ENCODE results near the gene LGR4. TPM values are rescaled to one million over a fixed set of nuclear protein-coding genes. Genes with fewer than 3 reads are reported as not detected.

LGR4 gene
- total RNA-seq, 1 donor from 2014 or later = 7.5 TPM

DNA sequence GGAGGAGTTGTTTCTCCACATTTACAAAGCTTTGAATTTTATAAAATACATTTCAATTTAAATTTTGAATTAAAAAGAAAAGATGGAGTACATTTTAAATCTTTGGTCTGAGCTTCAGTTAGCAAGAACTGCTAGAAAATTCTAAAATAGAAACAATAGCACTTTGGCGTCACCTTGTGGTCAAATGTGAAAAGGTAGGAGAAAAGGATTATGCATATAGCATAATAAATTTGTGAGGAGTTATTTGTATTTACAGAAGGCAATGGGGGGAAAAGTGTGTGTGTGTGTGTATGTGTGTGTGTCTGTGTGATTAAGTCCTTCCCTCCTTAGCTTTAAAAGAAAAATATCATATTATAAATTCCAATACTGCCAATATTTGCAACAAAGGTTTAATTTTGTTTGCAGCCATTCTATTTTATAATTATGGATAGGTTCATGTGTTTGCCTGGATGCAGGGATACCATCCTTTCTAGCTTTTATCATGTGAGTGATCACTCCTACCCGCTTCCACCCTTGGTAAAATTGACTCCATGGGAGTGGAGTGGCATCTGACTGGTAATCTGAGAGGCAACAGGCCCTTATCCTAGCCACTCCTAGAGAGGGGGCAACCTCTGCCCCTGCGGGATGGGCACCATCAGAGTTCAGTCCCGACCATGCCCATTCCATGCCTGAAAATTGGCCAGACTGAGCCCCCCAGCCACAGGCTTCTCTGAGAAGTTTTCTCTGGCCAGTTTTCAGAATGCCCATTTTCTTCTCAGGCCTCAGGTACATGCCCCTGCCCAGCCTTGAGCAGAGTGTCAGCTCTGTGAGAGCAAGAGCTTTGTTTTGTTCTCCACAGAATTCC lies 13.6 kb upstream of the LGR4 start:
- no peak overlapping the region for H3K27ac ChIP-seq
- H3K36me3 ChIP-seq = peaks cover 14% of the 10 kb centered on the region
- ATAC-seq (peak; percentile 61), DNase-seq (no peak)
- H3K27me3 ChIP-seq = no peaks in the 10 kb centered on the region
- H3K4me3 ChIP-seq = no peak overlapping the region
- intact Hi-C loops (cut with DNase I) = loop anchor here (5.0 kb wide), 1 partner anchor 304 kb away; no protein-coding TSS in a partner anchor
- TF ChIP-seq CTCF (IDR thresholded peaks at IDR 0.05) = peak; percentile 91
- no peaks in the 10 kb centered on the region for H3K9me3 ChIP-seq
- H3K4me1 ChIP-seq = no peaks in the 10 kb centered on the region

- intact Hi-C loops (cut with DNase I) = no loop called here
- no peak for DNase-seq
- TF ChIP-seq CTCF (IDR thresholded peaks at IDR 0.05) = no peak
- no peaks in the 10 kb centered on the region for H3K36me3 ChIP-seq
- H3K4me1 ChIP-seq = no peaks in the 10 kb centered on the region
- H3K27ac ChIP-seq = no peak overlapping the region
- H3K9me3 ChIP-seq = no peaks in the 10 kb centered on the region
- no peak overlapping the region for H3K4me3 ChIP-seq
- H3K27me3 ChIP-seq = no peaks in the 10 kb centered on the region
- no peak for ATAC-seq
Measured at GRCh38 chr11:27482793-27483192, 10.2 kb upstream of the LGR4 start.

DNA sequence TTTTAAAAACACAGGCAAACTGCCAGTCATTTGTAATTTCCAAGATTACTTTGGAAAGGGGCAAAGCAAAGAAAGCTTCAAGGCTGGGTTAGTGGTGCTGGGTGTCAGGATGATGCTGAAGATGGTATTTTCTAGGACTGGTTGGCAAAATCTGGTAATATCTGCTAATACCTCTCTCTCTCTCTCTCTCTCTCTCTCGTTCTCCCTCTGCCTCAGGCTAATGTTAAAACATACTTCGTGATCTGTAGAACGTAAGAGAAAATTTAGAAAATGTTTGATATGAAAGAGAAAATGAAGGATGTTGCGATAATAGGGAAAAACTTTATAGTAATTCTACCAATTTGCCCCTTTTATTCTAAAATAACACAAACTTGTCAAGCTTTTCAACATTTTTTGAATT lies 9.4 kb upstream of the LGR4 start:
- H3K27me3 ChIP-seq = no peaks in the 10 kb centered on the region
- intact Hi-C loops (cut with DNase I) = no loop called here
- no peak overlapping the region for H3K4me3 ChIP-seq
- no peaks in the 10 kb centered on the region for H3K9me3 ChIP-seq
- no peaks in the 10 kb centered on the region for H3K4me1 ChIP-seq
- H3K27ac ChIP-seq = no peak overlapping the region
- DNase-seq (no peak), ATAC-seq (no peak)
- TF ChIP-seq CTCF (IDR thresholded peaks at IDR 0.05) = no peak
- H3K36me3 ChIP-seq = no peaks in the 10 kb centered on the region

DNA sequence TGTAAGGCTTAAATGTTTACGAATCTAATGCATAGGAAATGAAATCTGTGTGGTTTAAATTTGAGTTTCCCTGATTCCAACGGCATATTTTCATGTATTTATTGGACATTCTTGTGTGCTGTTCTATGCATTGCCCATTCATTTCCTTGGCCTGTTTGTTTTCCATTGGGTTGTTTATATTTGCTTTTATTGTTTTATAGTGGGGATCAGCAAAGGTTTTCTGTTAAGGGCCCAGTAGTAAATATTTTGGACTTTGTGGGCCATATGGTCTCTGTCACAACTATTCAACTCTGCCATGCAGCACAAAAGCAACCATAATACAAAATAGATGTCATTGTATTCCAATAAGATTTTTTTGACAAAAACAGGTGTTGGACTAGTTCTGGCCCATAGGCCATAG lies 5.2 kb upstream of the LGR4 start:
- Histone ChIP-seq H3K36me3 (no peaks in the 10 kb centered on the region), H3K27ac (no peak overlapping the region), H3K4me1 (no peaks in the 10 kb centered on the region), H3K4me3 (no peak overlapping the region), H3K27me3 (no peaks in the 10 kb centered on the region), H3K9me3 (no peaks in the 10 kb centered on the region)
- no peak for ATAC-seq
- intact Hi-C loops (cut with DNase I) = no loop called here
- DNase-seq = no peak
- no peak for TF ChIP-seq CTCF (IDR thresholded peaks at IDR 0.05)

- Histone ChIP-seq H3K9me3 (no peaks in the 10 kb centered on the region), H3K27me3 (no peaks in the 10 kb centered on the region), H3K36me3 (no peaks in the 10 kb centered on the region), H3K4me3 (no peak overlapping the region), H3K4me1 (no peaks in the 10 kb centered on the region), H3K27ac (no peak overlapping the region)
- DNase-seq (no peak), ATAC-seq (no peak)
- intact Hi-C loops (cut with DNase I) = no loop called here
- no peak for TF ChIP-seq CTCF (IDR thresholded peaks at IDR 0.05)
Measured at GRCh38 chr11:27477243-27477642, 4.7 kb upstream of the LGR4 start.
